Endometrial microvascular endothelial cells (primary cell): Measurements from ENCODE around the gene SHISA9. TPM values are rescaled to one million over a fixed set of nuclear protein-coding genes. Genes with fewer than 3 reads are reported as not detected.

ENCODE experiments used
- in situ Hi-C: cut with HindIII; loops from 2 replicates; pipeline ENCODE4 v1.10.0; 2017; ENCODE audit warnings: low sequenced_read_pairs, low pct_unique_long_range_greater_than_20kb; ENCODE audit errors: inconsistent ontology term
- total RNA-seq: library from RNA; depleted of rRNA; stranded (reverse); fragments of >200 nt; gene quantifications from one replicate; pipeline ENCODE4 v1.2.3, GENCODE V29; 2015; ENCODE audit errors: inconsistent ontology term

SHISA9 gene
- total RNA-seq, 1 donor from 2014 or later = not detected

- in situ Hi-C loops = no loop called here
Measured at GRCh38 chr16:13136901-13137300, 235.5 kb downstream of the SHISA9 start.

- in situ Hi-C loops = no loop called here
Measured at GRCh38 chr16:13138528-13138927, 237.1 kb downstream of the SHISA9 start.

- in situ Hi-C loops = no loop called here
Measured at GRCh38 chr16:13139661-13140241, 238.4 kb downstream of the SHISA9 start.

GRCh38 chr16:13143551-13143950, 242.2 kb downstream of the SHISA9 start:
- in situ Hi-C loops = no loop called here

DNA sequence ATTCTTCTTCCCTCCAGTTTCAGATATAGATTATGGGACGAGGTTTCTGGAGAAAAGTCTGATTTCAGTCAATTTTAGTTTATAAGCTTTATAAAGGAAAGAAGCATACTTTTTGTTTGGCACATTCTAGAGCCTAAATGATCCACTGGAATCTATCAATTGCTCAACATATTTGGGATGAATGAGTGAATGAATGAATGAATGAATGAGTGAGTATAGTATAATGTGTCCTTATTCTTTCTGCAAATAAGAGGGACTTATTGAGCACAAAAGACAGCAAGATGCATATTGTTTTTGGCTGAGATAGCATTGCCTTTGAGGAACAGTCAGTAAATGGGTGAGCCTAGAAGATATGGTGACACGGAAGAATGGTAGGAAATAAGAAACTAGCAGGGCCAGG, 245.4 kb downstream of the SHISA9 start:
- in situ Hi-C loops = no loop called here

- in situ Hi-C loops = no loop called here
Measured at GRCh38 chr16:13148294-13148693, 246.9 kb downstream of the SHISA9 start.

DNA sequence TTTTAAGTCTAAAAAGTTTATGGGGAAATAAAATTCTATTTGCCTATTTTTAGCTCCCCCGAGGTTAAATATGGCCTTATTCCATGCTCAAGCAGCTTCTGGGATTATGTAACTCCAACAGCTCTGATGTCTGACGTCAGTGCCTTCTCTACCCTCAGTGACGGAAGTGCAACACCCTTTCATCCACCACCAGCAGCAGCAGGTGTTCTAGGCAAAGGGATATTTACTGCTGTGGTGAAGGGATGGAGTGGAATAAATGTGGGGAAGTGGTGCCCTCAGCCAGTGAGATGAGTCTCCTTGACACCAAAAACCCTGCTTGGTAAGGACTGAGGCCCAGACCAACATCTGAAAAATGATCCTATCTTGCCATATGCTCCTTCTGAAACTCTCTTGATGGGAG, 247.4 kb downstream of the SHISA9 start:
- in situ Hi-C loops = no loop called here

- in situ Hi-C loops = no loop called here
Measured at GRCh38 chr16:13150181-13150885, 248.9 kb downstream of the SHISA9 start.

GRCh38 chr16:13153696-13154095, 252.3 kb downstream of the SHISA9 start:
- in situ Hi-C loops = no loop called here

DNA sequence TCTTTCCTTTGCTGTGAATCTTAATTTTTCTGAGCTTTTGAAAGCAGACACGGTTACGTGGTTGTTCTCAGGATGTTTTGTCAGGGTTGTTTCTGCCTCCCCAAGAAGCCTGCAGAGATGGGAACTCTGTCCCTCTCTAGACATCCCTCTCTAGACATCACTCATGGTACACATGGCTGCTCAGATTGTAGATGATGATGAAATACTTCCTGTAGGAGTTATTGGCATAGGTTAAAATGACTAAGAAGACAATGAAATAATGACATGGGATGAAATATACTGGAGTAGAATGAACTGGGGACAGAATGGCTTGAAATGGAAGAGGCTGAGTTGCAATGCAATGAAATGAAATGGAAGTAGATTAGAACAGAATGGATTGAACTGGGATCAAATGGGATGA, 253.4 kb downstream of the SHISA9 start:
- in situ Hi-C loops = no loop called here

- in situ Hi-C loops = no loop called here
Measured at GRCh38 chr16:13155377-13155776, 254.0 kb downstream of the SHISA9 start.

GRCh38 chr16:13155780-13156179, 254.4 kb downstream of the SHISA9 start:
- in situ Hi-C loops = no loop called here

DNA sequence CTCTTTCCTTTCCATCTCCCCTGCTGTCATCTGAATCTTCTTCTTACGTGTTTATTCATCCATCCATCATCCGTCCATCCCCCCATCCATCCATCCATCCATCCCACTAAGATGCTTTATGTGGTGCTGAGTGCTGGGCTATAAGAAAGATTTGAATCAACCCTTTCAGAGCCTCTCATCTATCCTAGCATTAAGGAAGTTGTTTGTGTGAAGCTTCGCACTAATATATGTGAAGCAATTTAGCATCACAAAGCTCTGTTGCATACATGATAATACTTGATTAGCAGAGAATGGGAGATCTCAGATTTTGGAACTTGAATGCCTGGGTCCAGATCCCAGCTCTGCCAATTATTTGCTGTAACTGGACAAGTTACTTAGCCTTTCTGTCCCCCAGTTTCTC, 255.7 kb downstream of the SHISA9 start:
- in situ Hi-C loops = no loop called here

DNA sequence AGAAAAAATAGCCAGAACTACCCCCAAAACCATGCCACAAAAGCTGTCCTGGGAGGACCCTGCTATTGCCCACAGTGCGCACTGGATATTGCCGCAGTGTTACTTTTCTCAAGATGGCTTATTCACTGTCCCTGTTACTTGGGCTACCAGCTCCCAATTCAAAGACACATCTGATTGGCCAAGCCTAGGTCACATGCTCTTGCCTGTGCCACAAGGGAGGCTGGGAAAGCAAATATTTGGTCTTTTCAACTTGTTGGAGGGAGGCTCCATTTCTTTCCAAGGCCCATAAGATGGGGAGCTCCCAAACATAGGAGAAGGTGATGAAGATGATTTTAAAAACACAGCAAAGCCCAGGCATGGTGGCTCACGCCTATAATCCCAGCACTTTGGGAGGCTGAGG, 257.0 kb downstream of the SHISA9 start:
- in situ Hi-C loops = no loop called here

GRCh38 chr16:13165024-13165423, 263.6 kb downstream of the SHISA9 start:
- in situ Hi-C loops = no loop called here

DNA sequence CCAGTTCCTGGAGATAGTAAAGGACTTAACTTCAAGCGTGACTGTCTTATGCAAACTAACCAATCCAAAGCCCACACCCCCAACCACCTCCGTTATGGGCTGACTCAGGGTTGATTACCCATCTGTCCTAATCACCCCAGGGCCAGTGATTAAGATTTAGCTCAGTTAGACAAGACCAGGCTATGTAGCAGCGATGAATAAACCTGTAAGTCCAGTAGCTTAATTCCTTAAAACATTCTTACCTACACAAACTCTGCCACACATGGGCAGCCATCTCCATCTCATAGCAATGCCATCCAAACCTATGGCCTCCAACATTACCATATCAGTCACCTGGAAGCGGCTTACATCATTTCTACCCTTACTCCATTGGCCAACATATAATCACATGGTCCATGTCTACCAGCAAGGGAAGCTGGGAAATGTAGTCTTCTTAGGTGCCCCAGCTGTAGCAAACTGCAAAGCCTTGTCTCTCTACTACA, 266.7 kb downstream of the SHISA9 start:
- in situ Hi-C loops = no loop called here

DNA sequence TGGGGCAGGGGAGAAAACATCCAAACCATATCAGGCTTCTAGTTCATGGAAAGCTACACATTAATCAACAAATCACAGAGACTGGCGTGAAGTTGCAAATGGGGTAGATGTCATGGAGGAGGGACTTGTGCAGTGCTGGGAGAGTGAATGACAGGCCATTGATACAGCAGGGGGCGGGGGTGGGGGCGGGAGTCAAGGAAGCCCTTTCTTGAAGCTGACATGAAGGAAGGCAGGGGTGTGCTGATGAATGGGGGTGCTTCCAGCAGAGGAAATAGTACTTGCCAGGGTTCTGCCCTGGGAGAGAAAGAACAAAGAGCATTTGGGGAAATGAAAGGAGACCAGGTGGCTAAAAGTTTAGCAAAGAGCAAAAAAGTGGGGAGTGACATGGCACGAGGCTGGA, 269.9 kb downstream of the SHISA9 start:
- in situ Hi-C loops = no loop called here

DNA sequence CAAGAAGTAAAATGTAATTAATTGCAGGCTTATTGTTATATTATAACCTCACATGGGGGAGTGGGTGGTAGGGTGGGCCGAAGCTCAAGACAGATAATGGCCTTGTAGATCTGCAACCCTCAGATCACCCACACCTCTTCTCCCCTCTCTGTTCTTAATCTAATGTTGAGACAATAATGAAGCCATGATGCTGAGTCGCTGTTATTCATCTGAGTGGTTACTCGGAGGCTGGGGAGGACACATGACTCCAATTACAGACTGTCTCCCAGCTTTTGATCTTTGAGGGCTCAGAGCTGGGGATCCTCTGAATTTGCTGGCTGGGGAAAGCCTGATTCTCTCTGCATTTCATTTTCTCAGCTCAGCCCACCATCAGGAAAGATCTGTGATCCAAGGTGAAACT, 275.3 kb downstream of the SHISA9 start:
- in situ Hi-C loops = no loop called here

- in situ Hi-C loops = no loop called here
Measured at GRCh38 chr16:13178318-13178717, 276.9 kb downstream of the SHISA9 start.

GRCh38 chr16:13181432-13181831, 280.0 kb downstream of the SHISA9 start:
- in situ Hi-C loops = no loop called here

DNA sequence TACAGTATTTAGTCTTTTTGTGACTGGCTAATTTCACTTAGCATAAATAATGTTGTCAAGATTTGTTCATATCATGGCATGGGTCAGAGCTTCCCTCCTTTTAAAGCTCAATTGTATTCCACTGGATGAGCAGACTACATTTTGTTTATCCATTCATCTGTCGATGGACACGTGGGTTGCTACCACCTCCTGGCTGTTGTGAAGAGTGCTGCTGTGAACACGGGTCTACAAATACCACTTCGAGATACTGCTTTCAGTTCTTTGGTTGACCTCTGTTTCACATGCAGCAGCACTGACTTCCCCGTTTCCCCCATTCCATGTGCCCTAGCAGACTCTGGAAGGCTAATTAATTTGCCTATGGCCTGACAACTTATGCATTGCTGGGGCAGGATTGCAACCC, 285.4 kb downstream of the SHISA9 start:
- in situ Hi-C loops = no loop called here
